Frontal cortex (tissue), 4 donors: ENCODE results near the gene CAPZA1. TPM values are rescaled to one million over a fixed set of nuclear protein-coding genes. Genes with fewer than 3 reads are reported as not detected.
A peak's percentile ranks its signal among the peaks of the same experiment; 100 is the strongest.

Experiments used
- DNase-seq, 2 donors: peaks; one replicate each; pipeline ENCODE4 v3.0.0; 2012; ENCODE audit warnings: low spot score in 2 of 2
- FAIRE-seq: peaks from 2 replicates; lab custom pipeline; 2012; peaks lifted over from hg19 to GRCh38; lab: Jason Lieb, UNC
- small RNA-seq: library from RNA; depleted of rRNA; stranded (forward); fragments of <200 nt; gene quantifications from one replicate; pipeline ENCODE3, GENCODE V24; 2014
- total RNA-seq: library from RNA; depleted of rRNA; stranded (reverse); fragments of >200 nt; gene quantifications from one replicate; pipeline ENCODE4 v1.2.3, GENCODE V29; 2014
- donor health status: control.
- donor health status: control.
- donor health status: control.

The CAPZA1 gene
- total RNA-seq, 1 donor from 2014 or later = 90.9 TPM

DNA sequence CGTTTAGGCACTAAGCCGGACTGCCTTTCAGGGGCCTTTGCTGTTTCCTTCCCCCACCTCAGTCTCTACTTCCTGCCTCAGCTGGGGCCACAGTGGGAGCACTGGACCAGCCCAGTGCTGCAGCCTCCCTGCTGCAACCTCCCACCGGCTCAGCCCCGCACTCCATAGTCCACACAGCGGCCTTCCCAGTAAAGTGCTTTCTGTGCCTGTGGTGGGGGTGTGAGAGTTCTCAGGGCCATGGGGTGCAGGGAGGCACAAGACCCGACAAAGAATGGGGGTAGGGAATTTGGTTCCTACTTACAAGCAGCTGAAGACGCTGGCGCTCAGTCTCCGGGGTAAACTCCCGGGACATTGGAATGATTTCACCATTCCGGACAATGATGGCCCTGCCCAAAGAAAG lies 92.0 kb downstream of the CAPZA1 start:
- FAIRE-seq (no peak), DNase-seq (no peak)

DNA sequence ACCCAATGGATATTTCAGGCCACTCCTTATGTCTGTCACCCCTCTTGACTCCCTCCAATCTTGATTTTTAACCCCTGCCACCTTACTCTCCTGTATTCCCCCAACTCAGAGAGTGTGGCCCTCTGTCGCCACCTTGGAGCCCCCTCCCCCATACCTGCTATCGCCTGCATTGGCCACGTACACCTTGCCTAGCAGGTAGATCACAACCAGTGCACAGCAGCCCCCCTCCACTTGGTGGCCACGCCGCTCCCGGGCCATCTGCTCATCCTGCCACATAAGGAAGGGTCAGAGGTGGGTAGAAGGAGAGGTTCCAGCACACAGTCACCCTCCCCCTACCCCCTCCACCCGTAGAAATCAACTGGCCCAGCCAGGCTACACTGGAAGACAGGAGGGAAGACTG lies 92.6 kb downstream of the CAPZA1 start:
- FAIRE-seq (no peak), DNase-seq (no peak)

DNA sequence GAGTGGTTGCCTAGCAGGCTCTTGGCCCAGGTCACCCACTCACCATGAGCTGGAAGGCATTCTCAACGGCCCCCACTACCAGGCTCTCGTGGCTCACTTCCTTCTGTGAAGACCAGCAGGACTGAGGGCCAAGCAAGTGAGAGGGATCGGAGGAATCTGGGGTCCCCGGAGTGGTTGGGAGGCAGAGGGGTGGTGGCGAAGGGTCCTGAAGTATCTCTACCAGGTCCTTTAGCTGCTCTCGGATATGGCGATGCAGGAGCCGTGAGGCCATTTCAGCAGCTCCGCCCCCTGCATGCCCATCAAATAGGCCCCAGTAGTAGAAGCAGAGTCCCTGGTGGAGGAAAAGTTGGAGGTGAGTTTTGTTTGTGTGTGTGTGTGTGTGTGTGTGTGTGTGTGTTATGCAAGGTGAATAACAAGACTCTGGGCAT lies 93.1 kb downstream of the CAPZA1 start:
- no peak for DNase-seq
- no peak for FAIRE-seq

DNA sequence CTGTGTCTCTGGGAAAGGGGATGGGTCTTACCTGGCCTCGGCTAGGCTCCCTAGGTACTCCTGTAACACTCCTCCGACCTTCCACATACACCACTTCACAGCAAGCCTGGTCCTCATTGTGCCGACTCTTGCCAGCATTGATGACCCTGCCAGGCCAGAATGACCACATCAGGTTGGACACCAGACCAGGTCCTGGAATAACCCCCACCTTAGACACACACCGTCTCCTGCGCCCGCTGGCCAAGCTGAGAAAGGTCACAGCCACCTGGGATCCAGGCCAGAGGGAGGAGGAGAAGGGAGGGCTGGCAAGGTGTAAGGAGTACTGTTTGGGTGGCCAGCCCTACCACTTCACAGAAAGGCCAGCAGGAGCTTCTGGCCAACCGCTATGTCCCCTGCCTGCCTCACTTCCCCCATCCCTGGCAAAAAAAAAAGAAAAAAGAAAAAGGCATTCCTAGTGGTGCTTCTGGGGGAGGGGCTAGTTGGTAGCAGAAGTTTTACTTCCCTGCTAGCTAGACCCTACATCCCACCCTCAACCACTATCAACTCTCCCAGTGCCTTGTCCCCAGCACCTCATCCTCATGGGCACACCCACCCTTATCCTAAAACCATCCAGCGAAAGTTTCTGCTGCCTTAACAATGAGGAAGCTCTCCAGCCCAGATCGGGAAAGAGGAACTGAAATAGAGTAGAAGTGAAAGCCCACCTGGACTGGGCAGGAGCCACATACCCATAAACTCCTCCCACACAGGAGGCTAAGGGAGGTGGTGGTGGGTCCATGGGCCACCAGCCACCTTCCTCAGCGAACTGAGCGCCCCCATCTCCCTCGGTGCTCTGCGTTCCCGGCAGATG lies 94.1 kb downstream of the CAPZA1 start:
- no peak for DNase-seq
- FAIRE-seq = no peak

DNA sequence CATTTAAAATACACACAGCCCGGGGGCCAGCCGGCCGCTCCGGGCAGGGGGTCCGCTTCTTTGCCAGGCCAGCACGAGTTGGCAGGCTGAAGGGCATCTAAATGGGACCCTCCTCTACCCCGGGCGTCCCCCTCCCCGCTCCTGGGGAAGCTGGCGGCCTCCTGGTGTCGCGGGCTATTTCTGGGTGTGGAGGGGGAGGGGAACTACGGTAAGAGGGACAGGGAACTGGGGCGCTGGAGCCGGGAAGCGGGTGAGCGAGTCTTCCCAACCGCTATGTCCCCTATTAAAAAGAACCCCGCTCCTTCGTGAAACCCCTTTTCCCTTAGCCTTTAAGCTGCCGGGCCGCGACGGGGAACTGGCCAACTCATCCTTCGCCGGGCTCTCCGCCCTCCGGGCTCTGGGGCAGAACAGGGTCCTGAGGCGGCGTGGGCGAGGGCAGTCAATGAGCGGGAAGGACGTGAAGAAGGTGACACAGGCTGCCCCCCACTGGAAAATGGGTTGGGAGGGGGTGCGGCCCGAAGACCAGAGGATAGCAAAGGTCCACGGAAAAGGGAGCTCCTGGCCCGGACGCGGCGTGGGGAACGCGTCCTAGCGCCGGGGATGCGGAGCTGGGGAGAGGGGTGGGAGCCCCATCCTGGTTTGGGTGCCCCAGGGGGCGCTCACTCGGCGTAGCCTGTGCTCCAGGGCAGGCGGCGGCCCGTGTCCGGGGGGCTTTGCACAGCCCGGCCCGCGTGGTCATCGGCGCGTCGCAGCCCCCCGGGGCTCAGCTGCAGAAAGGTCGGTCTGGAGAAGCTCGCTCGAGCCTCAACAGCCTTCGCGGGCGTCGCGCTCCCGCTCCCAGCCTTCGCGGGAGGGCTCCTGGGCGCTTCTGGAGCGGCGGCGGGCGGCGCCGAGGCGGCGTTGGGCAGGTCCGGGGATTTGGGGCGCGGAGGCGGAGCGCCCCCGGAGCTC lies 95.0 kb downstream of the CAPZA1 start:
- FAIRE-seq = no peak
- DNase-seq = peak in 1 of 2 donors; percentile 50

DNA sequence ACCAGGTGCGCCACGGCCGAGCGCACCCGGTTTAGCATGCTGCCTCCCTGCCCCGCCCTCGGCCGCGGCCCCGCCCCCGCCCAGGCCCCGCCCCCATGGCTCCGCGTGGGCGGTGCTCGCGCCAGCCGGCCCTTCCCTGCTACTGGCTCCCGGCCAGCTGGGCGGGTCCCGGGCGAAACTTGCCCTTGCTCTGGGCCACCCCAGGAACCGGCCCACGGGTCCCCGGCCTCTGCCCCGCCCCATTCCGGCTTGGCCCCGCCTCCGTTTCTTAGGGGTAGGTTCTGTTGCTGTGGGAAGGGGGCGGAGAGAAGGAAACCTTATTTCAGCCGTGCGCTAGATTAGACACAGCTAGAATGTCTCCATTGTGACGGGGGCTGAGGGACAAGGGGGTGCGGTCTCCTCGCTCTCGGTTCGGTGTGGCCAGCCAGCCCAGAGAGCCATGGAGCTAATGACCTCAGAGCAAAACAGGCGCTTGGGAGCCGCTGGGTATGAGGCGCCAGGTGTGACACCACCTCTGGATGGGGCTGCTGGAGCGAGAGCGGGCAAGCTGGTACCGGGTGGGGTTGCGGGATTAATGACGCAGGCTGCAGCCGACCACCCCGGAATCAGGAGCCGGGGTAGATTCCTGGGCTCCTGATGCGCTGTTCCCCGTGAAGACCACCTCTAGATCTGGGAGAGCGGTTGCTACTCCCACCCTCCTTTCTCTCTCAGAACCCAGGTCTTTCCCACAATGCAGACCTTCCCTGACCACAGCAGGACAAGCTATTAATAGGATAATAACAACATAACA lies 95.8 kb downstream of the CAPZA1 start, which contains the start of gene PPM1J:
Gene PPM1J, minus strand, starts transcription at position 69 of the 790 bp plus-strand sequence. Its CDS starts 31 bp downstream, at position 38.
- DNase-seq (peak; percentile 89 to 97), FAIRE-seq (no peak)

DNA sequence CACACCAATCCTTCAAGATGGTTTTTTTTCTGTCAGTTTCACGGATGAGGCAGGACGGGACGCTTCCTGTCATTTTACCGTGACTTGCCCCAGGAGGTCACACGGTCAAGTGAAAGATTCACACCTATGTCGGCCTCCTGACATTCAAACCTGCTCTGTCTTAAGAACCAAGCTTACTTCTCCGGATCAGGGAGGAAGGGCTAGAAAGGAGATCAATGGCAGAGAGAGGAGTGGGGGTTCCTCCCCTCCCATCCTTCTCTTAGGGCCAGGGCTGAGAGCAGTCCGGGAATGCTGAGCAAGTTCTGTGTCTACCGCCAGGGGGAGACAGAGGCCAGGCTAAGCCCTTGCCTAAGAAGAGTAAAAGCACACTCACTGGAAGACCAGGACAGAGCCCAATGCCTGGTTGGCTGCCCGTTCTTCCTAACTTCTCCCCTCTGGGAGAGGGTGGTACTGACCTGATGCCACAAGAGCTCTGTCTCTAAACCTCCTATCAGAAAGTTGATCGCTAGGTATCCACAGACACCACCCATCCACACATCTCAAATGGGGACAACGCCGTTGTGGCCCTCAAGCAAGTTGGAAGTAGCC lies 96.6 kb downstream of the CAPZA1 start:
- FAIRE-seq = no peak

DNA sequence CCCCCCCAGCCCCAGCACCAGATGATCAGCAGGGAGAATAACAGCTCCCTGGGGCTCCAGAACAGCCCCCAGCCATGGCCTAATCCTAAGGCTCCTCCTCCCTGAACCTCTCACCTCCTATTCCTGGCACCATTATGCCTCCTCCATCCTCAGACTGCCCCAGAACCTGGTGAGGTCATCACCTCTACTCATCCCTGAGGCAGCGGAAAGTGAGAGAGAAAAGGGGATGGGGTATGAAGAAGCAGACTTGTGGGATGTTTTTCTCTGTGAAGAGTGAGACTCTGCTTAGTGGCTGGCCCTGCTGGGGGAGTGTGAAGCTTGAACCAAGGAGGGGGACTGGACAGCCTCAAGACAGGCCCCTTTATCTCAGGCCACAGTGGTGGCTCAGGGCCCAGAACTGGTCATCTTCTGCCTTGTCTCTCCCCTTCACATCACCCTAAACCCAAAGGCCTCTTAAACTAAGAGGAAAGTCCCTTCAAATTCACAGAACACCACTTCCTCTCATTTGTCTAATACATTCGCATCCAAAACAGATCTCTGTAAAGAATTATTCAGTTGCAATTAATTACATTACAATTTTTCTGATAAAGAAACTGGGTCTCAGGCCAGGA lies 97.7 kb downstream of the CAPZA1 start:
- FAIRE-seq = no peak
- DNase-seq = no peak

More for the DNA sequence above, 96.6 kb downstream of the CAPZA1 start:
- DNase-seq = peak; percentile 86 to 90

DNA sequence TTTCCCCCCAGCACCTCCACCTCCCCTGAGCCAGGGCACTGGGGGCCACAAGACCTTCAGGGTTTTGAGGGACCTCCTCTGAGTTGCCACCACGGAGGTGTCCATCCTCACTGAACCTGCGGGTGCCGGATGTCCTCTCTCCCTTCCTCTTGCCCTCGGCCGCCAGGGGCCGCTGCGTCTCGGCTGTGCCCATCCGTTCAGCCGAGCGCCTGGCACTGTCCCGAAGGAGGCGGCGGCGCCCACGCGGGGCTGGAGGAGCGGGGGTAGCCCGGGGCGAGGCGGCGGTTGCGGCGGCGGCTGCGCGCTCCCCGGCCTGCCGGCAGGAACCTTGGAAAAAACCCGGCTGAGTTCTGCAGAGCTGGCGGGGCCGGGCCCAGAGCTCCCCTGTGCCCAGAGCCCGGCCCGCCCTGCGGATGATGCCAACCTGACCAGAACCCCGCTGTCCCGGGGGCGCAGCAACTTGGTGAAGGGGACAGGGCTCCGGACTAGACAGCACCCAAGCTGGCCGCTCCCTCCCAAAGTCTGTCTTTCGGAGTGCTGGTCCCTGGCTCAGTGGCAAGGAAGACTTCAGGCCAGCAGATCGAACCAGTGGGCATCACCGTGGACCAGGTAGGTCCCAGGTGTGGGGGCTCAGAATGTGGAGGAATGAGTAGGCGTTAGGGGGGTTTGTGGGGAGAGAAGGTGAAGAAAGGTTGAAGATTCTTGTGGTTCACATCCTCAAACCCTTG lies 99.2 kb downstream of the CAPZA1 start:
- no peak for FAIRE-seq
- DNase-seq = peak; percentile 82 to 86

DNA sequence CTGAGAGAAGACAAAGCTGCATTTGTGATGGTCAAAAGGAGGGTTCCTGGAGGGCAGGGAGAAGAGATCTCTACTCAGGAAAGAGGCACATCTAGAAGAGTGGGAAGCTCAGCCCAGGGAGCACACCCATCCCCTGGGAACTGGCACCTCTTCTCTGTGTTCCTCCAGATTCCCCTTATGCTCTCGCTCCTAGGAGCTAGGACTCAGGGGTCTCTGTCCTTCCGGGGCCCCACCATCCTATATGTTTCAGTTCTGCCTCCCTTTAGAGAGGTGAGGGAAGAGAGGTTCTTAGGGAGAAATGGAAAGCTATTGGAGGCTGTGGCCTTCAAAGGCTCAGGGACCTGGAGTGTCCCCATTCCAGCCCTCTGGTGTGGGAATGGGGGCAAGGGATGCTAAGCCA lies 100.1 kb downstream of the CAPZA1 start:
- DNase-seq (no peak), FAIRE-seq (no peak)

DNA sequence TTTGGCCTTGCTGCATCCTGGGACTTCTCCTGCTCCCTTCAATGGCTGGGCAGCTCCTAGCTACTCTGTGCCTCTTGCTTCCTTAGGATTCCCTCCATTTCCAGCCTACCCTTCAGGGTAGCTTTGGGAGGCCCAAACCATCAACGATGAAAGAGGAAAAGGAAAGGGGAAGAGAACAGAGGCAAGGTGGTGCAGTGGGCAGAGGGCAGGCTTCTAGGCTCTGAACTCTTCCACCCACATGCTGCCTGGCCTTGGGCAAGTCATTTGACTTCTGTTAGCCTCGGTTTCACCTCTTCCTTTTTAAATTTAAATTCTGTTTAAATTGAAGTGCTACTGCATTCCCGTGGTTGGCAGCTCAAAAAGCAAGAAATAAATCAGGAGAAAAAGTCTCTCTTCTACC lies 101.2 kb downstream of the CAPZA1 start:
- FAIRE-seq = no peak

More for the DNA sequence above, 101.2 kb downstream of the CAPZA1 start:
- no peak for DNase-seq

Small RNA genes within 50 kb of the gene (small RNA-seq; reads per million reads assigned to genes)
- not detected for gene RNU7-70P

Other genes starting within 250 kb of the CAPZA1 start
- 22.8 TPM for gene CTTNBP2NL, start 223.6 kb upstream of the CAPZA1 start, total RNA-seq
- gene WNT2B, start 110.9 kb upstream of the CAPZA1 start, total RNA-seq = 2.0 TPM
- gene ST7L, start 691 bp upstream of the CAPZA1 start, total RNA-seq = 35.9 TPM
- 5.3 TPM for gene MOV10, start 54.8 kb downstream of the CAPZA1 start, total RNA-seq
- 35.1 TPM for gene RHOC, start 87.3 kb downstream of the CAPZA1 start, total RNA-seq
- gene PPM1J, start 95.5 kb downstream of the CAPZA1 start, total RNA-seq = 4.1 TPM